BE2C (cell line): ENCODE measurements around the gene UNC5A.

Source experiments
- DNase-seq: peaks from one replicate; pipeline ENCODE4 v3.0.0-alpha.2; 2020
- H3K27me3 ChIP-seq: fragments of 250-450 bp; sonication (Bioruptor Pico); 2 replicates; pipeline ENCODE4 v1.5.1; 2020; ENCODE audit warnings: mild to moderate bottlenecking
- H3K36me3 ChIP-seq: fragments of 250-450 bp; sonication (Bioruptor Pico); 2 replicates; pipeline ENCODE4 v1.5.1; 2020; ENCODE audit warnings: mild to moderate bottlenecking
- H3K4me1 ChIP-seq: fragments of 250-450 bp; sonication (Bioruptor Pico); 2 replicates; pipeline ENCODE4 v1.5.1; 2020
- H3K4me3 ChIP-seq: 2 replicates; pipeline ENCODE4 v1.5.1; 2011; ENCODE audit warnings: low read depth, low read length
- H3K9me3 ChIP-seq: fragments of 250-450 bp; sonication (Bioruptor Pico); 2 replicates; pipeline ENCODE4 v1.5.1; 2020
- TF ChIP-seq, protein P1 (sequence below): IDR thresholded peaks from 2 replicates; pipeline ENCODE4 v1.5.1; 2012; ENCODE audit warnings: mild to moderate bottlenecking, low read depth, low read length

The UNC5A gene

GRCh38 chr5:176770431-176770830, 39.9 kb upstream of the UNC5A start:
- Histone ChIP-seq H3K27me3 (no peaks in the 10 kb centered on the region), H3K36me3 (no peaks in the 10 kb centered on the region), H3K4me1 (peaks cover 9% of the 10 kb centered on the region), H3K4me3 (no peak overlapping the region), H3K9me3 (no peaks in the 10 kb centered on the region)
- no peak for DNase-seq
- TF ChIP-seq, protein P1, sequence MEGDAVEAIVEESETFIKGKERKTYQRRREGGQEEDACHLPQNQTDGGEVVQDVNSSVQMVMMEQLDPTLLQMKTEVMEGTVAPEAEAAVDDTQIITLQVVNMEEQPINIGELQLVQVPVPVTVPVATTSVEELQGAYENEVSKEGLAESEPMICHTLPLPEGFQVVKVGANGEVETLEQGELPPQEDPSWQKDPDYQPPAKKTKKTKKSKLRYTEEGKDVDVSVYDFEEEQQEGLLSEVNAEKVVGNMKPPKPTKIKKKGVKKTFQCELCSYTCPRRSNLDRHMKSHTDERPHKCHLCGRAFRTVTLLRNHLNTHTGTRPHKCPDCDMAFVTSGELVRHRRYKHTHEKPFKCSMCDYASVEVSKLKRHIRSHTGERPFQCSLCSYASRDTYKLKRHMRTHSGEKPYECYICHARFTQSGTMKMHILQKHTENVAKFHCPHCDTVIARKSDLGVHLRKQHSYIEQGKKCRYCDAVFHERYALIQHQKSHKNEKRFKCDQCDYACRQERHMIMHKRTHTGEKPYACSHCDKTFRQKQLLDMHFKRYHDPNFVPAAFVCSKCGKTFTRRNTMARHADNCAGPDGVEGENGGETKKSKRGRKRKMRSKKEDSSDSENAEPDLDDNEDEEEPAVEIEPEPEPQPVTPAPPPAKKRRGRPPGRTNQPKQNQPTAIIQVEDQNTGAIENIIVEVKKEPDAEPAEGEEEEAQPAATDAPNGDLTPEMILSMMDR: no peak

GRCh38 chr5:176771102-176771845, 39.1 kb upstream of the UNC5A start:
- Histone ChIP-seq H3K27me3 (no peaks in the 10 kb centered on the region), H3K4me3 (no peak overlapping the region), H3K4me1 (peaks cover 9% of the 10 kb centered on the region), H3K36me3 (no peaks in the 10 kb centered on the region), H3K9me3 (no peaks in the 10 kb centered on the region)
- TF ChIP-seq, protein P1: no peak
- no peak for DNase-seq

DNA sequence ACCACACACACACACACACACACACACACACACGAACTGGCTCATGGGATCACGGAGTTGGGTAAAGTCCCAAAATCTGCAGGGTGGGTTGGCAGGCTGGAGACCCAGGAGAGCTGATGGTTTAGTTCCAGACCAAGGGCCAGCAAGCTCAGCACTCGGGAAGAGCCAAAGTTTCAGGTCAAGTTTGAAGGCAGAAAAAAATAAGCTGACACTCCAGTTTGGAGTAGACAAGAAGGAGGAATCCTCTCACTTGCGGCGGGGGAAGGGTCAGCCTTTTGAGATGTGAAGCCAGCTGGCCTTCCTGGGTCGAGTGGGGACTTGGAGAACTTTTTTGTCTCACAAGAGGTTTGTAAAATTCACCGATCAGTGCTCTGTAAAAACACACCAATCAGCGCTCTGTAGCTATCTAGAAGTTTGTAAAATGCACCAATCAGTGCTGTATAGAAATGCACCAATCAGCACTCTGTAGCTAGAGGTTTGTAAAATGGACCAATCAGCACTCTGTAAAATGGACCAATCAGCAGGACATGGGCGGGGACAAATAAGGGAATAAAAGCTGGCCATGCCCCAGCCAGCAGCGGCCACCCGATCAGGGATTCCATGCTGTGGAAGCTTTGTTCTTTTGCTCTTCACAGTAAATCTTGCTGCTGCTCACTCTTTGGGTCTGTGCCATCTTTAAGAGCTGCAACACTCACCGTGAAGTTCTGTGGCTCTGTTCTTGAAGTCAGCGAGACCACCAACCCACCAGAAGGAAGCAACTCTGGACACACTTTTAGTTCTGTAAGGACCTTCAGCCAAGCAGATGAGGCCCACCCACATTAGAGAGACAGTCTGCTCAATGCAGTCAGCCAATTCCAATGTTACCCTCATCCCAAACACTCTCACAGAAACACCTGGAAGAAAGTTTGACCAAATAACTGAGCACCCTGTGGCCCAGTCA, 37.8 kb upstream of the UNC5A start:
- H3K4me1 ChIP-seq: peaks cover 9% of the 10 kb centered on the region
- H3K27me3 ChIP-seq: no peaks in the 10 kb centered on the region
- no peak for DNase-seq
- no peaks in the 10 kb centered on the region for H3K36me3 ChIP-seq
- no peaks in the 10 kb centered on the region for H3K9me3 ChIP-seq
- H3K4me3 ChIP-seq: no peak overlapping the region
- TF ChIP-seq, protein P1: no peak

DNA sequence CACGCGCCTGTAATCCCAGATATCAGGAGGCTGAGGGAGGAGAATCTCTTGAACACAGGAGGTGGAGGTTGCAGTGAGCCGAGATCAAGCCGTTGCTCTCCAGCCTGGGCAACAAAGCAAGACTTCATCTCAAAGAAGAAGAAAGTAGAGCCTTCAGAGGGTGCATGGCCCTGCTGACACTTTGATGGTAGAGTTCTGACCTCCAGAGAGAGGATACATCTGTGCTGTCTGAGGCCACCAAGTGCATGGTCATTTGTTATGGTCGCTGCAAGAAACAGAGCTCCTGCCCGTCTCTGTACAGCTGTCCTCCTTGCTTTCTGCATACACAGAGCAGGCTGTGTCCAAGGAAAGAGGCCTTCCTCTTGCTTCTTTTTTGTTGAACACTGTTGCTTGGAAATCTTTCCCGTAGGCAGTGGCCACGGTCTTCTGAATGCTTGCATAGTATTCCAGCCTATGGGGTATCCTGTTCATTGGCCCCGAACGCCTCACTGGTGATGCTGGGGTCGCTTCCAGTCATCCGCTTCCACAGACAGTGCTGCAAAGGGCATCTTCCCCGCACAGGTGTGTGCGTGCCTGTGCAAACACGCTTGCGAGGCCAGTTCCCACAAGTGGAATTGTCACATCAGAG, 36.8 kb upstream of the UNC5A start:
- Histone ChIP-seq H3K36me3 (no peaks in the 10 kb centered on the region), H3K27me3 (no peaks in the 10 kb centered on the region), H3K4me3 (no peak overlapping the region), H3K9me3 (no peaks in the 10 kb centered on the region), H3K4me1 (peaks cover 2% of the 10 kb centered on the region)
- TF ChIP-seq, protein P1: no peak
- no peak for DNase-seq

DNA sequence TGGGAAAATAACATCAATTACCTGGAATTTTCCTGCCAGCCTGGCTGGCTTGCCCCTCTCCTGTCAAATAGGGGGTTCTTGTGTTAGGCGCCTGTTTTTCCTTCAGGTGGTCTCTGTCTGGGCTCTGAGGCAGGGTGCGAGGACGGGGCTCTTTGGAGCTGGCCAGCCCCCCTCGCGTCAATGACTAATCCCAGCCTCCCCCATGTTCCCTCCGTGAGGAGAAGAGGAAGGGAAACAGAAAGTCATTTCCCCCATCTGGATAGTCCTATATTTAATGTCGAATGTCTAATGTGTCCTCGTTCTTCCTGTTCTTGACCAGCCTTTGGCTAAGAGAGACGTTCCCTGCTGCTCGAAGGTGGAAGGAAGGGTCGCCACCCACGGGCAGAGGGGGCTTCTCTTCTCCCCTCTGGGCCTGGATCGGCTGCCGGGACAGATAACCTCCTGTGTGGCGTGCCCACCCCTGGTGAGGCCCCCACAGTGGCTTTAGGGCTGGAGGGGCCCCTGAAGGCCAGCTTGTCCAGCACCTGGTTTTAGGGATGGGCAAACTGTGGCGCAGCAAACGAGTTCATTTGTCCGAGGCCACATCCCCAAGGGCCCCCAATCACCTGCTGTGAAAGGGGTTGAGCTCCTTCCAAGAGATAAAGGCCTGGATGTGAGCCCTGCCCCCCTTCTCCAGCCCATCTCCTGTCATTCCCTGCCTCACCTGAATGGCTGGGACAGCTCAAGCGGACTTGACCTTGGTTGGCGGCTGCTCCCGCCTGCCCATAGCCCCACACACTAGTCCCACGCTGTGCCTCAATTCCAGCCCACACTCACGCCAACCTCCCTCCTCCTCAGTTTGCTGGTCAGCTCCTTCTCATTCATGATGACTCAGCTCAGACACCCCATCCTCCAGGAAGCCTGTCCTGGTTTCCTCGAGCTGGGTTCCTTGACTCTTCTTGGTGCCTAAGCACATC, 35.9 kb upstream of the UNC5A start:
- no peak for DNase-seq
- Histone ChIP-seq H3K4me1 (no peaks in the 10 kb centered on the region), H3K36me3 (no peaks in the 10 kb centered on the region), H3K4me3 (no peak overlapping the region), H3K27me3 (no peaks in the 10 kb centered on the region), H3K9me3 (no peaks in the 10 kb centered on the region)
- TF ChIP-seq, protein P1: no peak
